HepG2 (cell line): ENCODE data around the gene CRKL. TPM values are rescaled to one million over a fixed set of nuclear protein-coding genes. Genes with fewer than 3 reads are reported as not detected.
A peak's percentile ranks its signal among the peaks of the same experiment; 100 is the strongest.

Source experiments
- CBFB ChIP-seq: sonication (generic); formaldehyde crosslinking; IDR thresholded peaks from 2 replicates; pipeline ENCODE4 v1.4.0; 2020; ENCODE audit warnings: missing genetic modification reagents
- DNMT3B ChIP-seq: conservative IDR thresholded peaks from 2 replicates; pipeline ENCODE4 v1.6.1; 2016; ENCODE audit warnings: missing biosample characterization, control low read depth
- FIP1L1 ChIP-seq: fragments of 200-400 bp; formaldehyde crosslinking; IDR thresholded peaks from 2 replicates; pipeline ENCODE4 v1.6.1; 2018; ENCODE audit warnings: low read depth, mild to moderate bottlenecking, low read length, moderate library complexity, borderline replicate concordance; ENCODE audit not compliant: insufficient read depth
- MEIS2 ChIP-seq: sonication (generic); formaldehyde crosslinking; IDR thresholded peaks from 2 replicates; pipeline ENCODE4 v1.9.0; 2021; ENCODE audit warnings: mild to moderate bottlenecking, missing genetic modification reagents
- NFATC3 ChIP-seq: sonication (generic); formaldehyde crosslinking; IDR thresholded peaks from 2 replicates; pipeline ENCODE4 v1.5.1; 2020; ENCODE audit warnings: mild to moderate bottlenecking, missing genetic modification reagents
- NFRKB ChIP-seq: fragments of 450-650 bp; IDR thresholded peaks from 2 replicates; pipeline ENCODE4 v1.6.1; 2017
- NKX3-1 ChIP-seq: sonication (generic); formaldehyde crosslinking; IDR thresholded peaks from 2 replicates; pipeline ENCODE4 v1.5.0; 2020; ENCODE audit warnings: missing genetic modification reagents
- POGZ ChIP-seq: sonication (generic); formaldehyde crosslinking; IDR thresholded peaks from 2 replicates; pipeline ENCODE4 v1.4.0; 2020; ENCODE audit warnings: mild to moderate bottlenecking, missing genetic modification reagents
- RNF2 ChIP-seq: fragments of 450-650 bp; conservative IDR thresholded peaks from 2 replicates; pipeline ENCODE4 v1.6.1; 2016; ENCODE audit warnings: low read depth
- SETDB1 ChIP-seq: sonication (generic); formaldehyde crosslinking; IDR thresholded peaks from 2 replicates; pipeline ENCODE4 v1.5.1; 2020; ENCODE audit warnings: missing genetic modification reagents, mild to moderate bottlenecking, borderline replicate concordance
- SIX1 ChIP-seq: sonication (generic); formaldehyde crosslinking; IDR thresholded peaks from 2 replicates; pipeline ENCODE4 v1.4.0; 2020; ENCODE audit warnings: missing genetic modification reagents, borderline replicate concordance
- ZFP37 ChIP-seq: sonication (generic); formaldehyde crosslinking; IDR thresholded peaks from 2 replicates; pipeline ENCODE4 v1.4.0; 2020; ENCODE audit warnings: missing genetic modification reagents, borderline replicate concordance
- ZNF17 ChIP-seq: sonication (generic); formaldehyde crosslinking; IDR thresholded peaks from 2 replicates; pipeline ENCODE4 v1.5.0; 2020; ENCODE audit warnings: mild to moderate bottlenecking, missing genetic modification reagents
- ZNF30 ChIP-seq: sonication (generic); formaldehyde crosslinking; IDR thresholded peaks from 2 replicates; pipeline ENCODE4 v1.5.0; 2020; ENCODE audit warnings: mild to moderate bottlenecking, missing genetic modification reagents
- ZNF484 ChIP-seq: sonication (generic); formaldehyde crosslinking; IDR thresholded peaks from 2 replicates; pipeline ENCODE4 v1.5.1; 2020; ENCODE audit warnings: mild to moderate bottlenecking, low read depth, missing genetic modification reagents, borderline replicate concordance
- ZNF670 ChIP-seq: sonication (generic); formaldehyde crosslinking; IDR thresholded peaks from 2 replicates; pipeline ENCODE4 v1.8.0; 2022; ENCODE audit warnings: mild to moderate bottlenecking, missing genetic modification reagents, borderline replicate concordance
- ZNF724P ChIP-seq: sonication (generic); formaldehyde crosslinking; IDR thresholded peaks from 2 replicates; pipeline ENCODE4 v1.8.0; 2022; ENCODE audit warnings: missing genetic modification reagents, borderline replicate concordance
- polyA plus RNA-seq, 8 experiments: library from polyadenylated mRNA; depleted of rRNA in 3 of 8; stranded (reverse) in 7 of 8; unstranded in 1 of 8; fragments of >200 nt; fragmentation: Illumina TruSeq in 4 of 8; extraction: Trizol in 4 of 8; gene quantifications; 2 replicates each; pipeline versions ENCODE4 v1.2.1 to v1.2.3, GENCODE V29; 2011 to 2016; ENCODE audit warnings: low read depth in 4 of 8, missing spikeins in 1 of 8, mixed read lengths in 1 of 8; ENCODE audit not compliant: insufficient read depth in 1 of 8
- total RNA-seq, 5 experiments: library from RNA; depleted of rRNA; stranded (reverse); fragments of >200 nt; fragmentation: Illumina TruSeq; extraction: Trizol; gene quantifications; 2 replicates each; pipeline ENCODE4 v1.2.3, GENCODE V29; 2016; ENCODE audit warnings: low read depth in 1 of 5
- TF ChIP-seq, protein P1 (sequence below): sonication (generic); formaldehyde crosslinking; IDR thresholded peaks from 2 replicates; pipeline ENCODE4 v1.4.0; 2020; ENCODE audit warnings: missing genetic modification reagents
- TF ChIP-seq, protein P2 (sequence below): IDR thresholded peaks from 2 replicates; pipeline ENCODE4 v1.6.1; 2016; ENCODE audit warnings: missing biosample characterization, missing genetic modification reagents, low read depth
- TF ChIP-seq, protein P3 (sequence below): sonication (generic); formaldehyde crosslinking; IDR thresholded peaks from 2 replicates; pipeline ENCODE4 v1.8.0; 2022; ENCODE audit warnings: missing genetic modification reagents, mild to moderate bottlenecking, moderate library complexity, borderline replicate concordance
- TF ChIP-seq, protein P4 (sequence below): sonication (generic); formaldehyde crosslinking; IDR thresholded peaks from 2 replicates; pipeline ENCODE4 v1.4.0; 2020; ENCODE audit warnings: missing genetic modification reagents, borderline replicate concordance
- TF ChIP-seq, protein P5 (sequence below): fragments of 450-650 bp; IDR thresholded peaks from 2 replicates; pipeline ENCODE4 v1.6.1; 2017

Gene CRKL
- total and polyA plus RNA-seq, 2 of the 13 experiments (the other 11 are each of a cell fraction or from before 2014, with no cell fraction given) = 37.4 to 60.6 TPM

DNA sequence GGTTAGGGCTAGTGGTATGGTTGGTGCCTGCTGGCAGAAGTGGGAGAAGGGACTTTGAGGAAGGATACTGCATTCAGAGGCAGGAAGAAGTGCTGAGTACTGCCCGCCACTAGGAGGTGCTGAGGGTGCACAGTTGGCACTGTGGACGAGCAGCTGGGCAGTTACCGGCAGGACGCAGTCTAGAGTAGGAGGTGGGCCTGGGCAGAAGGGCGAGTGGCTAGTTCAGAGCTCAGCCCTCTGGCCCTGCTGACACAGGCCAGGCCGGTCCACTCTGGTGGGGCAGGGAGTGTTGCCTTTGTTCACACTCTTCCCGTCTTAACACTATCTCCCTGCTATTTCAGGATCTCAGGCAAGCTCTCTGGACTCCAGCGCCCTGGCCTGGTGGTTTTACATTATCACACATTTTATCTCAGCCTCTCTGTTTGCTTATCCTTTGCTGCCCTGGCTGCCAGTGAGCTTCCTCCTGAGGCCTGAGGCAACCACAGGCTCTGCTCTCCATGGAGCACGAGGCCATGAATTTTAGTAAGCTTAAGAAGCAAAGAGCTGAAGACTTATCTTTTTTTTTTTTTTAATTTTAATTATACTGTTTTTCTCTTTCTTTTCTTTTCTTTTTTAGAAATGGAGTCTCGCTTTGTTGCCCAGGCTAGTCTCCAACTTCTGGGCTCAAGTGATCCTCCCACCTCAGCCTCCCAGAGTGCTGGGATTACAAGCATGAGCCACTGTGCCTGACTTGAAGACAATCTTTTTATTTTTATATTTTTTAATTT lies 31.5 kb upstream of the CRKL start (continued):
- TF ChIP-seq, protein P1, sequence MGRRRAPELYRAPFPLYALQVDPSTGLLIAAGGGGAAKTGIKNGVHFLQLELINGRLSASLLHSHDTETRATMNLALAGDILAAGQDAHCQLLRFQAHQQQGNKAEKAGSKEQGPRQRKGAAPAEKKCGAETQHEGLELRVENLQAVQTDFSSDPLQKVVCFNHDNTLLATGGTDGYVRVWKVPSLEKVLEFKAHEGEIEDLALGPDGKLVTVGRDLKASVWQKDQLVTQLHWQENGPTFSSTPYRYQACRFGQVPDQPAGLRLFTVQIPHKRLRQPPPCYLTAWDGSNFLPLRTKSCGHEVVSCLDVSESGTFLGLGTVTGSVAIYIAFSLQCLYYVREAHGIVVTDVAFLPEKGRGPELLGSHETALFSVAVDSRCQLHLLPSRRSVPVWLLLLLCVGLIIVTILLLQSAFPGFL (CRISPR knock-in tag) = no peak
- TF ChIP-seq, protein P2, sequence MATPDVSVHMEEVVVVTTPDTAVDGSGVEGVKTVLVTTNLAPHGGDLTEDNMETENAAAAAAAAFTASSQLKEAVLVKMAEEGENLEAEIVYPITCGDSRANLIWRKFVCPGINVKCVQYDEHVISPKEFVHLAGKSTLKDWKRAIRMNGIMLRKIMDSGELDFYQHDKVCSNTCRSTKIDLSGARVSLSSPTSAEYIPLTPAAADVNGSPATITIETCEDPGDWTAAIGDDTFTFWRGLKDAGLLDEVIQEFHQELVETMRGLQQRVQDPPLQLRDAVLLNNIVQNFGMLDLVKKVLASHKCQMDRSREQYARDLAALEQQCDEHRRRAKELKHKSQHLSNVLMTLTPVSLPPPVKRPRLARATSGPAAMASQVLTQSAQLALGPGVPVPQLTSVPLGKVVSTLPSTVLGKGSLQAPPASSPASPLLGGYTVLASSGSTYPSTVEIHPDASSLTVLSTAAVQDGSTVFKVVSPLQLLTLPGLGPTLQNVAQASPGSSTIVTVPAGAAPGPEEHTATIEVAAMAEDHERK = no peak
- TF ChIP-seq ZNF724P = no peak; the same call in 1 of the 2 replicates
- TF ChIP-seq POGZ (CRISPR knock-in tag) = no peak; the same call in 1 of the 2 replicates
- TF ChIP-seq ZNF17 = no peak
- no peak for TF ChIP-seq ZNF484 (CRISPR knock-in tag)
- no peak for TF ChIP-seq NFATC3 (CRISPR knock-in tag)
- TF ChIP-seq SETDB1 (CRISPR knock-in tag) = no peak
- TF ChIP-seq SIX1 (CRISPR knock-in tag) = no peak
- TF ChIP-seq MEIS2 (CRISPR knock-in tag) = no peak; the same call in 1 of the 2 replicates
- TF ChIP-seq NKX3-1 (CRISPR knock-in tag) = no peak
- TF ChIP-seq DNMT3B (CRISPR knock-in tag) = no peak
- TF ChIP-seq, protein P3, sequence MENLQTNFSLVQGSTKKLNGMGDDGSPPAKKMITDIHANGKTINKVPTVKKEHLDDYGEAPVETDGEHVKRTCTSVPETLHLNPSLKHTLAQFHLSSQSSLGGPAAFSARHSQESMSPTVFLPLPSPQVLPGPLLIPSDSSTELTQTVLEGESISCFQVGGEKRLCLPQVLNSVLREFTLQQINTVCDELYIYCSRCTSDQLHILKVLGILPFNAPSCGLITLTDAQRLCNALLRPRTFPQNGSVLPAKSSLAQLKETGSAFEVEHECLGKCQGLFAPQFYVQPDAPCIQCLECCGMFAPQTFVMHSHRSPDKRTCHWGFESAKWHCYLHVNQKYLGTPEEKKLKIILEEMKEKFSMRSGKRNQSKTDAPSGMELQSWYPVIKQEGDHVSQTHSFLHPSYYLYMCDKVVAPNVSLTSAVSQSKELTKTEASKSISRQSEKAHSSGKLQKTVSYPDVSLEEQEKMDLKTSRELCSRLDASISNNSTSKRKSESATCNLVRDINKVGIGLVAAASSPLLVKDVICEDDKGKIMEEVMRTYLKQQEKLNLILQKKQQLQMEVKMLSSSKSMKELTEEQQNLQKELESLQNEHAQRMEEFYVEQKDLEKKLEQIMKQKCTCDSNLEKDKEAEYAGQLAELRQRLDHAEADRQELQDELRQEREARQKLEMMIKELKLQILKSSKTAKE = no peak
- no peak for TF ChIP-seq NFRKB
- TF ChIP-seq, protein P4, sequence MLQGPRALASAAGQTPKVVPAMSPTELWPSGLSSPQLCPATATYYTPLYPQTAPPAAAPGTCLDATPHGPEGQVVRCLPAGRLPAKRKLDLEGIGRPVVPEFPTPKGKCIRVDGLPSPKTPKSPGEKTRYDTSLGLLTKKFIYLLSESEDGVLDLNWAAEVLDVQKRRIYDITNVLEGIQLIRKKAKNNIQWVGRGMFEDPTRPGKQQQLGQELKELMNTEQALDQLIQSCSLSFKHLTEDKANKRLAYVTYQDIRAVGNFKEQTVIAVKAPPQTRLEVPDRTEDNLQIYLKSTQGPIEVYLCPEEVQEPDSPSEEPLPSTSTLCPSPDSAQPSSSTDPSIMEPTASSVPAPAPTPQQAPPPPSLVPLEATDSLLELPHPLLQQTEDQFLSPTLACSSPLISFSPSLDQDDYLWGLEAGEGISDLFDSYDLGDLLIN = no peak
- 0 out of 2 replicates have a peak, but pooled peaks have one; percentile 56 for TF ChIP-seq CBFB
- no peak for TF ChIP-seq FIP1L1
- no peak for TF ChIP-seq RNF2
- no peak; the same call in 1 of the 2 replicates for TF ChIP-seq ZFP37 (CRISPR knock-in tag)
- TF ChIP-seq, protein P5, sequence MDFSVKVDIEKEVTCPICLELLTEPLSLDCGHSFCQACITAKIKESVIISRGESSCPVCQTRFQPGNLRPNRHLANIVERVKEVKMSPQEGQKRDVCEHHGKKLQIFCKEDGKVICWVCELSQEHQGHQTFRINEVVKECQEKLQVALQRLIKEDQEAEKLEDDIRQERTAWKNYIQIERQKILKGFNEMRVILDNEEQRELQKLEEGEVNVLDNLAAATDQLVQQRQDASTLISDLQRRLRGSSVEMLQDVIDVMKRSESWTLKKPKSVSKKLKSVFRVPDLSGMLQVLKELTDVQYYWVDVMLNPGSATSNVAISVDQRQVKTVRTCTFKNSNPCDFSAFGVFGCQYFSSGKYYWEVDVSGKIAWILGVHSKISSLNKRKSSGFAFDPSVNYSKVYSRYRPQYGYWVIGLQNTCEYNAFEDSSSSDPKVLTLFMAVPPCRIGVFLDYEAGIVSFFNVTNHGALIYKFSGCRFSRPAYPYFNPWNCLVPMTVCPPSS = no peak
- TF ChIP-seq ZNF670 = no peak
- no peak for TF ChIP-seq ZNF30 (CRISPR knock-in tag)
